Stimulated activated CD4-positive, alpha-beta T cell treated with anti-CD3 and anti-CD28 coated beads, Interleukin-1b, Interleukin-23, amount 100 ng/mL, for 24 hours (primary cell): ENCODE results near the gene SHH.
"Not testable (repeated sequence)": the region's sequence is repeated elsewhere in the genome, so short reads cannot be mapped to it uniquely, and the experiment has no call there.

Experiments used
- DNase-seq, 4 experiments: peaks; one replicate each; pipeline ENCODE4 v3.0.0-alpha.2; 2020; ENCODE audit warnings: low read depth in 4 of 4, low spot score in 1 of 4

SHH gene

DNA sequence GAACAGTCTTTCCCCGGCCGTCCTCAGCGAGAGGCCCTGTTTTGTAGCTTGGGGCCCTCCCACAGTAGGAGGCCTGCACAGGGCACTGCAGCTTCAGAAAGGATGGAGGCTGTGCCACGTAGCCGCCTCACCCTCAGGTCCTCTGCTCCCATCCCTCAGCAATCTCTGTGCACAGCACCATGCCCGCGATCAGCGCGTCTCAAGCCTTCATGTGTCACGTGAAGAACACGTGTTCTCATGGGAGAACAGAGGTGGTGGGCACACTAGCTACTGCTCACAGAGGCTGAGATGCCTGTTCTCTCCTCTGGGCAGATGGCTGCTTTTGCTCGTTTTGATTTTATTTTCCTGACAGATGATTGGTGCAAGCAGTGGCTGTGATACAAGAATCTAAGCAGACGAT is 8.5 kb upstream of the SHH start:
- DNase-seq: no peak

DNA sequence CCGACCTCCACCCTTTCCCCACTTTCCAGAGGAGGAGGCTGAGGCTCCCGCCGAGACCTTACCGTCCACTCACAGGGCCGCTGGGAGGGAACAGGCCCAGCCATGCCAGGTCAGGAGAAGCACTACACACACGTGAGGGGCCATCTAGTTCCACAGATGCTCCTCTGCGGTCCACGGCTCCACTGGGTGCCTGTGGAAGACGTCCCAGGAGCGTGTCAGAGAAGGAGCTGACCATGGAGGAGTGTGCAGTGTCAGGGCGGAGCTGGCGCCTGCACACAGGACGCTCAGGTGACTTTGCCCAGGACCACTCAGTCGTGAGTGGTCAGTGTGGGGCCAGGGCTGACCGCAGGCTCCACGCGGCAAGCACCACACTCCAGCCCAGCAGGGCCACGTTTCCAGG is 8.0 kb upstream of the SHH start:
- DNase-seq: no peak

DNA sequence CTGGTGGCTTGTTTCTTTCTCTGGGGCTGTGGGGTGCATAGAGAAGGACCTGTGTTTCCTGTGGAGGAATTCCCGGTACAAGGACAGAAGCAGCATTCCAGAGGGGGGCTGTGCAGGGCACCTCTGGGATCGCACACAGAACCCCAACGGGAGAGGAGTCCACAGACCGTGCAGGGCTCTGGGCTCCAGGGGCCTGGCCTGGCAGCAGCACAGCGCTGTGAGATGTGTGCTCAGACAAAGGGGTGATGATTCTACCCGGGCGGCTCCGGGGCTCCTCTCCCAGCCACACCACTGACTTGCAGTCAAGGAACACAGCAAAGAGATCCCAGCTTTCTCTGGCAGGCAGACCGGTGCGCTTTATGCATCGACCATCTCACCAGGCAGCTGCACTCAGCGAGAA is 6.9 kb upstream of the SHH start:
- no peak for DNase-seq

DNA sequence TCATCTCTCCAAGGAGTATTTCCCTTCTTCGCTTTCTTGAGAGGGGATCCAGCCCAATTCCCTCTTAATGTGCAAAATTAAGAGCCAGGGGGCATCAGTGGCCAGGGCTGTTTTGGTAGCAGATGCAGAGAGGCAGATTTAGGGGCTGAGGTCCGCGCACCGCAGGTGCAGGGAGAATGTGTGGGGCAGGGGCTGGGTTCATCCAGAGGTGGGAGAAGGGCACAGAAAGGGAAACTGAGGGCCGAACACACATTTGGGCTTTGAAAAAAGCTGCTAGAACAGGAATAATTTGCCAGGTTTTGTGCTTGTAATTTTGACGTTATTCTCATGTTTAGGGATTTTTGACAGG is 6.5 kb upstream of the SHH start:
- DNase-seq: no peak

DNA sequence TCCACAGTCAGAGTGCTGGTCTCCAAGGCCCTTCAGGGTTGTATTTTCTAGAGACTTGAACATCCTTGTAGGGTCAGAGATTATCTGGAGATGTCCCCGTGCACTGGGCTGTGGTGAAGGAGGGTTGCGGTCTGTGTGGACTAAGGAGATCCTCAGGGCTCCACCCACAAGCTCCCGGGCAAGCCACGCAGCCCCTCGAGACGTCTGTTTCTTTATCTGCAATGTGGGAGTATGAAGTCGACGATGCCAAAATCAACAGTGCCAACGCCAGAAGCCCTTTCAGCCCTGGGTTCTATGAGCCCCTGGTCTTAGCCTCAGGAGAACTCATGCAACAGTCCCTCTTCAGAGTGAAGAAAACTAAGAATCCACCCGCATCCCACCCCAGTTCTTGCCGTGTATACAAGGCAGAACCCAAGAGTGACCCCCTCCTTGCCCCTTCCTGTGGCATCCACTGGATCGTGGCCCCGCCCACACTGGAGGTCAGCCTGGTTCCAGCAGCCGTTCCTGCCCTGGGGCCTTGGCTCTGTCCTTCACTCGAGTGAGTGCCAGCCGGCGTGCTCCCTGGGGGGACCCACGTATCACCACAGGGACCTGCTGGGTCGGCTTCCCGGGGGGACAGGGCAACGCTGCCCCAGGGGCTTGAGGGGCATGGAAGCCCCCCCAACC is 6.0 kb upstream of the SHH start:
- no peak for DNase-seq

DNA sequence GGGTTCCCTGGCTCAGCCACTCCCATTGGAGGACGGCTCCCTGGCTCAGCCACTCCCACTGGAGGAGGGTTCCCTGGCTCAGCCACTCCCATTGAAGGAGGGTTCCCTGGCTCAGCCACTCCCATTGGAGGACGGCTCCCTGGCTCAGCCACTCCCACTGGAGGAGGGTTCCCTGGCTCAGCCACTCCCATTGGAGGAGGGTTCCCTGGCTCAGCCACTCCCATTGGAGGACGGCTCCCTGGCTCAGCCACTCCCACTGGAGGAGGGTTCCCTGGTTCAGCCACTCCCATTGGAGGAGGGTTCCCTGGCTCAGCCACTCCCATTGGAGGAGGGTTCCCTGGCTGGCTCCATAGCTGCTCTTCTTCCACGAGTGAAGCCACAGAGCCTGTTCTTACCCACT is 5.3 kb upstream of the SHH start:
- DNase-seq: not testable (repeated sequence)

DNA sequence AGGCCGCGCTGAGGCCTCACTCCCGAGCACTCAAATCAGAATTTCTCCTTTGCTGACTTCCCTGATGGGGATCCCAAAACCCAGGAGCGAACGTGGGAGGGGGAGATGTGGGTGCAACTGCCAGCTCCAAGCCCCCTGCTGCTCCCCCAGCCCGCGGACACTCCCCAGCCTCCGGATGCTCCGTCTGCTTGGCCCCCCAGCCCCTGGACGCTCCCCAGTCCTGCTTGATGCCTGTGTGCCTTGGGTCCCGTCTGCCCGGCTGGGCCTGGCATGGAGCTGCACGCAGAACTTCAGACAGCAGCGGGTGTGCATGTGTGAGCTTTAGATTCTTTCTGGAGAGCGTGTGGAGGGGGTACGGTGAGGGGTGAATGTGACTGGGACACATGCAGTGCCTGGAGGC is 4.7 kb upstream of the SHH start:
- DNase-seq: no peak

DNA sequence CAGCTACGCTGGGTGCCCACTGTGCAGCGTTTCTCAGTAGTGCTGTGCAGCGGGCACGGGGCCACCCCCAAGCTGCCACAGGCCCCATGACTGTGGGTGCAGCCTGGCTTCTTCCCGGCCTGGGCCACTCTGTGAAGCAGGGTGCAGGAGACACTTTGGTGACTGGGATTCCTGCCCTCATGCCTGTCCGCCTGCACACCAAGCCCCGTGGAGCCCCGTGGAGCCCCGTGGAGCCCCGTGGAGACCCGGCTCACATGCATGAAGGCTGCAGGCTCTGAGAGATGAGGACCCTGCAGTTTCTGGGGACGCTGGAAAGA is 3.9 kb upstream of the SHH start:
- no peak for DNase-seq

DNA sequence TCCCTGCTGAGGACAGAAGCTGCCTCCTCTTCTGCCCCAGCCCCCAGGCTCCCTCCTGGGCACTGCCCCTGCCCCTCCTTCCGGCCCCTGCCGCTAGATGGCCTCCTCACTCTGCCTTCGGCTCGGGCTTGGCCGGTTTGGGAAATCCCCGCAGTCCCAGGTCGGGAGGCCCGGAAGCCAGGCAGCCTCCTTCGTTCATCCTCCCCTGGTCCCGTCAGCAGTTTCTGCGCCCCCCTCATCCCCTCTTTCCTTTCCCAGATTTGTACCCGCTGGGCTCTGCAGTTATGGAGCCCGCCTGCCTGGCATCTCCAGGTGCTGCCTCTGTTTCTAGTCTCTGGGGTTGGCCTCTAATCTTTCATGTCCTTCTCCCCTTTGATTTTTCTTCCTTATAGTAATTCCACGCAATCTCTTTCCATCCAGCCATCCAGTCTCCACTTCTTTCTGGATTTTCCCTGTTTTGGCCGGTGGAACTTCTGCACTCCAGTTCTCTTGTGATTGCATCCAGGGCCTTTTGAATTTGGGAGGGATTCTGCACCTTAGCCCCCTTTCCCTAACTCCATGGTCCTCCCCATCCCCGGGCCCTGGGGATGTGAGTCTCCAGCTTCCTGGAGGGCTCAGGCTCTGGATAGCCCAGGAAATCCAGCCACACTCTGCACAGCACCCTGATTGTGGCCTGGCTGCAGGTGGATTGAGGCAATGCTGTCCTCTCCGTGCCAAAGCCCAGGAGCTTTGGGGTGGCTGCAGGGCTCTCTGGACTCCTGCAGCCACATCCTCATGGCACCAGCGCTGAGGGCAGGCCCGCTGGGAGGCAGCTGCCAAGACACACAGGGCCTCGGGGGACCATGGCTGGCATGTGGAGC is 3.3 kb upstream of the SHH start:
- peak; percentile 16 to 71 (median 48) for DNase-seq

DNA sequence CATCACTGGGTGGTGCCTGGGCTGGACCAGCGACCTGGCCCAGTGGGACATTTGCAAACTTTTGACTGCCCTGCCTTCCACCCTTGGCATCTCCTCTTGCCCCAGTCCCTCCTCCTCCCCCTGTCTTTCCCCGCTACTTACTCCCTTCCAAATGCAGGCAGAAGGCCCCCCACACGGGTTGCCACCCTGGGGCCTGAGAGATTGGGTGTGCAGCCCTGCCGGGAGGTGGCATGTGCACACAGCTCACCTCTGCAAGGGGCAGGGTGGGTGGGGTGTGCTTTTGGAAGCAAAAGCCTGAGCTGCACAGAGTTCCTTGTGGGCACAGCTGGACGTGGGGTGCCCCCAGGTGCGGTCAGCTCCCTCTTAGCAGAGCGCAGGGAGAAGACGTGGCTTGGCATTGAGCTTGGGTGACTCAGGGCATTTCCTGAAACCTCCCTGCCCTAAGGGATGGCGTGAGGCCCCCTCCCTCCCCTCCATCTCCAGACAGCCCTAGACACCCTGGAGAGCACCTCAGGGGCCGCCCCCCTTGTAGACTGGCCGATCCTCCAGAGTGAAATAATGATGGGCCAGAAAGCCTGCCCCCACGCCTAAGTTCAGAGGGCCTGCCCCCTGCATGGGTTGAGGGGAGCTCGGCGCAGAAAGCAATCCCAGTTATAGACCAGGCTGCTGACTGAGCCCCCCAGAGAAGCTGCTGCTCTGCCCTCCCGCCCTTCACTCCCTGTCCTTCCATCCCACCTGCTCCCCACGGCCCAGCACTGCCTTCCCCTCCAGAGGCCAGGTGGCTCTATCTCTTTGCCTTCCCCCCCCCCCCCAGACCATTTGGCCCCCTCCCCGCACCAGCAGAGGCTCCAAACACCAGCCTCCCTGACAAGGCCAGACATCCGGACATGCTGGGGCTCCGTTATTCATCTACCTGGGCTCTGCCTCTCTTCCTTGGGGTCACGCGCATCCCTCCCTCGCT is 2.3 kb upstream of the SHH start:
- DNase-seq: no peak

DNA sequence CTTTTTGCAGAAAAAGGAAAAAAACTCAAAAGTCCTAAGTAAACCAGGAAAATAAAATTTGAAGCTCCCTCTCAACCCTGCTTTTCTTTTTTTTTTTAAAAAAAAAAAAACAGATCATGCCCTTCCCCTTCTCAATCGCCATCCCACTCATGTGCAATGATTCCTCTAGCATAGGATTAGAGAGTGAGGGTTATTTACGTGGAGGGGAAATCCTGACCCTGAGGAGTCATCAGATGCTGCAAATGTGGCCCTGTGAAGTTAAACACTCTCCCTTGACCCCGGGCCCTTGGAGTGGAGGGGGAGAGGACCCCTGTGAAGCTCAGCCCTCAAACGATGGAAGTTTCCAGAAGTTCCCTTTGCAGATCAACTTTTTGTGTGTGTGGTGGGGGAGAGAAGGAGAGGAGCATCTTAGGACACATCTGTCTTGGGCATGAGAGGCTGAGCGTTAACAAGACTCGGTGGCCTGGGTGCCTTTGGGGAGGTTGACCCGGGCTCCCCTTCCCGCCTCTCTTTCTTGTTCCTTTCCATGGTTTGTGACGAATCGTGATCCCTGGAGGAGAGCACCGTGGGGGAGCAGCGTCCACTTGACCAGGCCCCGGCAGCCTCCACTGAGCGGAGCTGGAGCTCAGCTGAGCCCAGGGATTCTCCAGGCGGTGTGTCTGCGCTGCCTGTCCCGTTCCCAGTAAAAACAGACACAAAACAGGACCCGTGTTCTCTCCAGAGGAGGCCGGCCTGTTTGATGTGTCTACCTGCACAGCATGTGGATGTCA is 1.5 kb upstream of the SHH start:
- DNase-seq: no peak

DNA sequence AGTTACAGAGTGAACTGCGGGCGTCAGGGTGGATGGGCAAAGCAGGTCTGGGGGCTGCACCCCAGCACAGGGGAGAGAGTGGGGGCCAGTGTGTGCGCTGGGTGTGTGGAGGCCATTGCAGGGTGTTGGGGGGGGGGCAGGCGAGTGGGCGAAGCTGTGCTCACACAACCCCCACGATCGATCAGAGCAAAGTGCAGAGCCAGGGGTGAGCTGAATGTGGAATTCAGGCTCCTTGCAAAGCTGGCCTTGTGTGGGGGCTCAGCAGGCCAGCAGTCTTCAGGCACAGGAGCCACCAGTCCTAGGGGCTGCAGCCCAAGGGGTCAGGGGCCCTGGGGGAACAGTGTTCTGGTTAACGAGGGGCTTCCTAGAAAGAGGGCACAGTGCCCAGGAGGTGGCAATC is 862 bp upstream of the SHH start:
- no peak for DNase-seq

DNA sequence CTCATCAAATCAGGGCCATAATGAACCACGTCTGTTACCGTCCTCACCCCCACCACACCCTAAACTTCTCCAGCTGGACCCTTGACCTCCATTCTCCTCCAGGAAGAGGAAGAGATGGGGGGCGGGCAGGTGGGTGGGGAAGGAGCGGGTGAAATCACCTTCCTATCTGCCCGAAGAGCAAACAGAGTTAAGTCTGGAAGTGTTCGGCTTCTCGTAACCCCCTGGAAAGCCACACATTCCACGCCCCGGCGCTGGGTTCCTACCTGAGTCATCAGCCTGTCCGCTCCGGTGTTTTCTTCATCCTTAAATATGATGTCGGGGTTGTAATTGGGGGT is 736 bp downstream of the SHH start:
- no peak for DNase-seq

DNA sequence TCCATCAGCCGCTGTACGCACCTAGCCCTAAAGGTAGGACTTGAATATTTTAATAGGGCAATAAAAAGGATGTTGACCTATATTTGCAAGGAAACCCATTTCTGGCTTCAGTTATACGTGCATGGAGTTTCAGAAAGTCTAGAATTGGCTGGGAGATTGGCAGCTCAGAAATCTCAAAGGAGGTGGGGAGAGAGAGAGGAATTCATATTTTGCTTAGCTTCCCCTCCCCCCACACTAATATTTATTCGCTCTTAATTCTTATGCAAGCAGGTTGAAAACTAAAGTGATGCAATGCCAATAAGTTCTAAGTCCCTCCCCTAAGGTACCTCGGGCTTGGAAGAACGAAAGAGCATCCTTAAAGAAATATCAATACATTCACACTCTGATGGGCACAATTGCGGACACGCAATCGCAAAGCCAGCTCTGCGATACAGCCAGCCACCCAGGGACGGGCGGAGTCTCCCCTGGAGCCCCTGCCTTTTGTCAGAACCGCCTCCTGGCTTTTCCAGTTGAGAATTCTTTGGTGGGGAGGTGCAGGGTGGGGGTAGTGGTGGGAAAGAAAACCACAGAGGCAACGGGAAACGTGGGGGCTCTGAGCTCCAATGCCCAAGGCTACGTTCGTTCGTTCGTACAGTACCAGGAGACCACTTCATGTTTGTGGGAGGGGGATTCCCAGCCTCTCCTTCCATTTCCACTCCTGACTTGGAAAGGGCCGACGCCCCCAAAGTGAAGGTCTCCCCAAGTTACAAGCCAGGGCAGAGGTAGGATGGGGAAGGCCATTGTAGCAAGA is 1.3 kb downstream of the SHH start:
- no peak for DNase-seq

DNA sequence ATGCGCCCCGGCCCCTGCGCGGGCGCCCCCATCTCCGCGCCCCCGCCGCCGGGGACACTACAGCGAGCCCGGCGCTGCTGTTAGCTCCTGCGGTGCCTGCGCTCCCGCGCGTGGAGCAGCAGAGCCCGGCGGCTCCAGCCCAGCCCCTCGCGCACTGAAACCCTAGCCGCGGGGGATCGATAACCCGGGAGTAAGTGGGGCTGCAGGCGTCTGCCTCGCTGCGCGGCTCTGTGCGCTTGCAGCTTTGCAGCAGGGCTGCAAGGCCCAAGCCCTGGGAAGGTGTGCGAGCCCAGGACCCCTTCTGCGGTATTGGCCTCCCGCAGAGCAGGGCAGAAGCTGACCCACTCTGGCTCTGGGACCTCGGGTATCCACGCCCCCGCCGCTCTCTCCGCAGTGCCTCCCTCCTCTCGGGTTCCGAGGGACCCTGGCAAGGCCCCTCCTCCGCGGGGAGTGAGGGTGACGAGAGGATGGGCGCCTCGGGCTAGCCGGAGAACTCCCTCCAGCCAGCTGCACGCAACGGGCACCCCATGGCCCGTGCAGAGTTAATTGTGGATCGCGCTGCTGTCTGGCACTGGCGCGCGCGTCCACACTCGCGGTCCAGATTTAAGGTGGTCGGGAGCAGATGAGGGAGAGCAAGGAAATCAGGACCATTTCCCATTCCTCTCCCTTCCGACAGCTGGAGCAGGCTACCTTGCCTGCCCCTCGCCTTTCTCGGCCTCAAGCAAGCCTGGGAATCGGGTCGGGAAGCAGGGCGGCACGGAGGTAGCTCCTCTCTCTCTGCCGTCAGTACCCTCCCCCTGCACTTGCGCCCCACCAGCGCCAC is 2.1 kb downstream of the SHH start:
- DNase-seq: no peak

DNA sequence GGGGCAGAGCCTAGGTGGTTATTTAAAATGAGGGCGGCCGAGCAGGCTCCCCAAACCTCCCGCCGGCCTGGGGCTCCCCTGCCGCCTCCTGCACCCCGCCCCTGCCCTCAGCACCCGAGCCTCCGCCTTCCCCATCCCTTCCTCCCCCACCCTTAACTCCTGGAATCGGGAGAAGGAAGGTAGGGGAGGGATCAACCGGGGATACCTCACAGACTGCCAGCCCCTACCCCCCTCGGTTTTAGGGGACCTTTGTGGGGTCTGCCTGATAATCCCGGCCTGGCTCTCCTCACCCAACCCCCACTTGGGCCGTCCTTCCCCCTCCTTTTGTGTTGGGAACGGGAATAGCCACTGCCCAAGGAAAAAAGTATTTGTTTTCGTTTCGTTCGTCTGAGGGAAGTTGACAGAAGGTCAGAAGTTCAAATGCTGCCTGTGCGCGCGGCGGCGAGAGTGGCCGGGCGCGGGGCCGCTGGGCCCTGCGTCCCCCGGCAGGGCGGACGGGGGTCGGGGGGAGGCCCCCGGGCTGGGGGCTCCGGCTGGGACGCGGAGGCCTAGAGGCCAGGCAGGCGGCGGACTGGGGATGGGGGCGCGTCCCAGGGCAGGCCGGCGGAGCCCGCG is 2.8 kb downstream of the SHH start:
- DNase-seq: no peak

DNA sequence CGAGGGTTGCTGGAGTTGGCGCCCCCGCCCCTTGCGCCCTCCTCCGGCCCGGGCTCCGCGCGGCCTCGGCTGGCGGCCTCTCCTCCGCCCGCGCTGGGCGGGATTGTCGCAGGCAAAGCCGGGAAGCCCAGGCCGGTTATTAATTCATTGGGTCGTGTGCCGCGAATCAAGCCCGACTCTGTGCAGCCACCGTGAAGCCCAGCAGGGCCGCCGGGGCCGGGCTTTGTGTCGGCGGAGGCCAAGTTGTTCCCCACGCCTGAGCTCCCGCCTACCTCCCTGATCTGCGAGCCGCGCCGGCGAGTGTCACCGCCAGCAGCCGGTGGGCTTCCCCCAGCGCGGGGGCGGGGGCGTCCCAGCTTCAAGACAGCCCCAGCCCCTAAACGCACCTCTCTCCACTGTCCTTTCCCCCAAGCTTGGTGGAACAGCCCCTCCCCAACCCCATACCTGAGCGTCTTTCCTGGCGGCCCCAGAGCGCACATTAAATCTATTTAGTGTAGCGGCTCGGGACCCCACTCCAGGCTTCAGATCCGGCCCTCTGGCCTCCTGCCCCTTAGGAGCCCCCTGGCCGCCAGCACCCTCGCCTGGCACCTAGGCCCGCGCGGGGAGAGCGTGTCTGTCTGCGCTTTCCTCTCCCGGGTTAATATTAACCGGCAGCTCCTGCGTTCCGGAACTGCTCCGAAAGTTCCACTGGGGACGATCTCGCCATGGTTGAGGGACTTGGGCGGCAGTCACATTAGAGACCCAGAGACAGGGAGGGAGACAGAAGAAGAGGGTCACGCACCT is 3.5 kb downstream of the SHH start:
- no peak for DNase-seq

DNA sequence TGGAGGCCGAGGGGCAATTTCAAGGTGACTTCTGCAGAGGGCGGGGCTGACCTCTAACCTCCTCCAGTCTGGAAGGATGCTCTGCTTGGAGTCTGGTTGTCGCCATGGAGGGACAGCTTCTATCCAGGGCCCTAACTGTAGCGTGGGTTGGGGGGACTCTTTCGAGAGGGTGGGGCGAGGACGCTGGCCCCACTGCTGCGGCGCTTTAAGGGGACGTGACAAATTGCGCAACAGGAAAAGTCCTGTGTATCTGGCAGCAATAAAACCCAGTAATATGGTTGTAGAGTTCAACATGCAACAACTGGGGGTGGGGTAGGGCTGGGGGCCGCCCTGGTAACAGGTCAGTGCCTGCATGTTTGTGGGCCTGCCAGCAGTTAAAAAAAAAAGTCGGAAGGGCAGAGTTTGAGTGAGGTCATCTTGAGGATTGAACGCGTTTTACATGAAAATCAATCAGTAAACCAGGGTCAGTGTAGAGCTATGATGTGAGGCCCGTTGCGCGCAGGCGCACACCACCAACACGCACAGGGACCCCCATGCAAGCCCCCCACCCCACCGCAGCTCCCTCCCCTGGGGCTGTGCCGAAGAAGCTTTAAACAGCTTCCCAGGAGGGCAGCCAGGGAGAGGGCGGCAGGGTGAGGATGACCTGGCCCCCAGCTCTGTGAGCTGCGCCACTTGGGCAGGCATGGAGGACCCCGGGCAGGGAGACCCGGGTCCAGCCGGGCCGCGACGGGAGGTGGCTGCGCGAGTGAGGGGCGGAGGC is 4.3 kb downstream of the SHH start:
- no peak for DNase-seq
